GM19328 (cell line): ENCODE results near the gene SSTR5.
"Not testable (repeated sequence)": the region's sequence is repeated elsewhere in the genome, so short reads cannot be mapped to it uniquely, and the experiment has no call there.

Experiments used
- ATAC-seq: cut with Tn5 transposase; IDR thresholded peaks from one replicate; pipeline ENCODE4 v1.9.1; 2021; ENCODE audit warnings: mild to moderate bottlenecking, moderate library complexity; ENCODE audit not compliant: unreplicated experiment

SSTR5 gene

DNA sequence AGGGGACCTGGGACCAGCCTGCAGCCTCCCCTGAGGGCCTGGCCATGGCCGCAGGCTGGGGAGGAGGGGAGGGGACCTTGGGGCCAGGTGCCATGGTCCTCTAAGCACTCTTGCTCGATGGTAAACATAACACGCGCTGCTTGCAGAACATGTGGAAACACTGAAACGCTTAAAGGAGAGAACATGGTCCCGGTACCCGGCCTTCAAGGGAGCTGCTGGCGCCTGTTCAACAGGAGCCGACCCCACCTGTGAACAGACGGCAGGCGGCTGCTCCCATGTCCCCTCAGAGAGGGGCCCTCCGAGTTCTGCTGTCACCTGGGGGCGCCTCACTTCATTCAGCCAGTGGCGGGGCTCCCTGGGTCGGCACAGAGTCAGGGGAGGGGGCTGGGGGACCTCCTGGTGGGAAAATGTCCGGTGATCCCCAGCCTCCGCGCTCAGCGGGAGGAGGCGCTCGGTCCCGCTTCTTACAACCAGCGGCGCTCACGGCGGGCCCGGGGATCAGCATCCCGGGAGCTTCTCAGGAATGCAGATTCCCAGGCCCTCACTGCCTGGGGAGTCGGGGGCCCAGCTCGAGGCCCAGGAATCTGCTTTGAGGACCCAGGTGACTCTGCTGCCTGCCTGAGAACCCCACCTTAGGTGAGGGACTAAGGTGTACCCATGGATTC lies 854 bp upstream of the SSTR5 start:
- ATAC-seq: no peak

DNA sequence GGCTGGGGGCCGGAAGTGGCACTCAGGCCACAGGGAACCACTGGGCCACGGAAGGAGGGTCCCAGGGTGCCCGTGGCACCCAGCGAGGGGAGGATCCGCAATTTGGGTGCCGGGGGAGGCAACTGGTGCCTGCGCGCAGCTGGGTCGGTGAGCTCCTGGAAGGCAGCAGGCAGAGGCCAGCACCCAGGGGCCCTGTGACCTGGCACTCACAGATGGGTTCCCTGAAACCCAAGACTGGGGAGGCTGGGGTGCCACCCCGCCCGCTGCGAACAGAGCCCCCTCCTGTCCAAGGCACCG lies 663 bp downstream of the SSTR5 start:
- ATAC-seq: no peak

DNA sequence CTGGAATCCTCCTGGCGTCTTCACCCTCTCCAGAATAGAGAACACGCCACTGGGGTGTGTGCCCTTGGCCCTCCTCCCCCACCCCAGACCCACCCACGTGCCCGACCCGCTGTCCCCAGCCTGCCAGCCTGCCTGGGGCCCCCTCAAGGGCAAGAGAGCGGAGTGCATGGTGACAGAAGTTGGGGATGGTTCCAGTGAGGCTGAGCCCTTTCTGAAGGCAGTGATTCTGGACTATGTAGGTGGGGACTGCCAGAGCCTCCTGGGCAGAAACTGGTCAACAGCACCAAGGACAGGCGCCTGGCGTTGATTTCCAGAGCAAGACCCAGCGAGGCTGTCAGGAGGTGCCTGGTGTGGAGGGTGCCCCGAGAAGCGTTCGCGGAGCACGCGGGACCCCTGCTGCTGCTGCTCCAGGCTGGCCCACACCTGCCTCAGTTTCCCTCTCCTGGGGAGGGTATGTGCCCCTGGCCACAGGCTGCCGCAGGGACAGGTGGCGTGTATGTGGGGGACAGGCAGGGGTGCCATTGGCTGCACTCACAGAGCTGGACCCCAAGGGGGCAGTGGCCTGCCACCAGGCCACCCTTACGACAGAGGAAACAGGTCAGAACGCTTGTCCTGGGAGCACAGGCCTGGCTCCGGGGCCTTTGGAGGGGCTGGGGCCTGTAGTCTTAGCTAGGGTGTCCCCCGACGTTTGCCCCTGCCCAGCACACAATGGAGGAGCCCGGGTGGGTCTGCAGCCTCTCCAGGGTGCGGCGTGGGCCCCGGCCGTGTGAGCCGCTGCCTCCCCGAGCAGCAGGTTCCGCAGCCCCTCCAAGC lies 1.2 kb downstream of the SSTR5 start:
- ATAC-seq: no peak

DNA sequence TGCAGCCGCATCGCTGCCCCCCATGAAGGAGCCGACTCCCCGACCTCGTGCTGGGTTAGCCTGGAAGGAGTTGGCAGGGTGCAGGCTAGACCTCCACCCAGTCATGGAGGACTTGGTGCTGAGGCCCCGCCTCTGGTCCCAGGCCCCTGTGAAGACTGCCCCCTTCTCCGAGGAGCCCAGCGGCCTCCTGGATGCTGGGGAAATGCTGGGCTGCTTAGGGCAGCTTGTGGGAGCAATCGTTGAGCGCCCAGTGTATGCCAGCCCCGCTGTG lies 1.8 kb downstream of the SSTR5 start:
- no peak for ATAC-seq

DNA sequence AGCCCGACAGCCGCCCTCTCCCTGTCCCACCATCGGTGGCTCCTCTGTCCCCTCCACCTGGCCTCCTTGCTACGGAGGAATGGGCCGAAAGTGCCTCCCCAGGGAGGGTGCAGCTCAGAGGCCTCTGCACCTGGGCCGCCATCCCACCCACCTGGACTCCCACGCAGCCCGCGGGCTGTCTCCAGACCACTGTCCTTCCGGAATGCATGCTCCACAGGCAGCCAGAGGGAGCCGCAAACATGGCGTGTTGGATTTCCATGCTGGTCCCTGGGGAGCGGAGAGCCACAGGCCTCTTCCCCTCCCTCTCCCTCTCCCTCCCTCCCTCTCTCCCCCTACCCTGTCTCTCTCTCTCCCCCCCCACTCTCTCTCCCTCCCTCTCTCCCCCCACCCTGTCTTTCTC lies 3.0 kb downstream of the SSTR5 start:
- no peak for ATAC-seq

DNA sequence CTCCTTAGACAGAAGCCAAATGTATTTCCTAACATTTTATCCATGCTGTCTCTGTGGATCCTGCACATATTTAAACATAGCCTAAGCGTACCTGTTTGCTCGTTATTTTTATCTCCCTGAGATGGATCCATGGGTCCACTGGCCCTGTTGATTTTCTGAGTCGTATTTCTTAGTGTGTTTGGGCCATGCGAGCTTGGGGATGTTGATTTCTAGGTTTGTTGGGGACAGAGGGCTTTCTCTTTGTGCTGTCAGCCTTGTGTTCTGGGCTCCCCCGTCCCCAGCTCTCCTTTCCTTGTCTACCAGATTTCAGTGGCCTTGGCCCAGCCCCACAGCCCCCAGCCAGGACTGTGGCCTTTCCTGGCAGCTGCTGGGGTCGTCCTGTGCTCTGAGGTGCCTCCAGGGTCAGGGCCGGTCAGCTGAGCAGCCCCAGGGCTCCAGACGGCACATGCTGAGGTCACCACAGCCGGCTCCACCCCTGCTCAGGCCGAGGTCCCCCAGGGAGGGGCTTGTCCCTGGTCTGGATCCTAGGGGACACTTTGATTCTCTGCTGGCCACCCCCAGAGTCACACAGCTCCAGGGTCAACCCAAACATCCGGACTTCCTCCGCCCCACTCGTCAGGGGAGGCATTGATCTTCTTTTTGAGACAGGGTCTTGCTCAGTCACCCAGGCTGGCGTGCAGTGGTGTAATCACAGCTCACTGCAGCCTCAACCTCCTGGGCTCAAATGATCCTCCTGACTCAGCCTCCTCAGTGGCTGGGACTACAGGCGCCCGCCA lies 4.4 kb downstream of the SSTR5 start:
- ATAC-seq: no peak

DNA sequence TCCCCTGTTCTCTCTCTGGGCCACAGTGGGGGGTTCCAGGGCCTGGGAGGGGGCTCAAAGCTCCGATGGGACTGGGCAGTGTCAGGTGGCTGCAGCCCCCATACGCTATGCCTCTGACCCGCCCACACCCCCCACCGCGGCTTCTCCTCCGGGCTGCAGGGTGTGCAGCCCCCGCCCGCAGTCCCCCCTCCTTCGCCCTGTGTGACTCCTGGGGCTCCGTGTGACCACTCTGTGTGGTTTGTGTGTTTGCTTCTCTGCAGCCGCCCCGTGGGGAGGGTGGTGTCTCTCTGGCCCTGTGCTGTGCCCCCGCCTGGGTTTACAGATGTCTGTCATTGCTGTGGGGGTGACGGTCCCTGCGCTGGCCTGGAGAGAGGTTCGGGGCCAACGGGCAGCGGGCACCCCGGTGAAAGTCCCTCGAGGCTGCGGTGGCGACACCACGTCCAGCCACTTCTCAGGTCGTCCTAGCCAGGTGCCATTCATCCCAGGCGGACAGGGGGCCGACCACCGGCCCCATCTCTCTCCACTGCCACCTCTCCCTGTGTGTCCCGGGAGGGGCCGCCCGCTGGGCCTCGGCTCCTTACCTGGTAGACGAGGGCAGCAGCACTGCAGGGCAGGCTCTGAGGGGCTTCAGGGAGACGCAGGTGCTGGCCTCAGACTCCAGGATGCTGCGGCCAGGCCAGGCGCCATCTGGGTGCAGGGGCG lies 5.5 kb downstream of the SSTR5 start:
- no peak for ATAC-seq

DNA sequence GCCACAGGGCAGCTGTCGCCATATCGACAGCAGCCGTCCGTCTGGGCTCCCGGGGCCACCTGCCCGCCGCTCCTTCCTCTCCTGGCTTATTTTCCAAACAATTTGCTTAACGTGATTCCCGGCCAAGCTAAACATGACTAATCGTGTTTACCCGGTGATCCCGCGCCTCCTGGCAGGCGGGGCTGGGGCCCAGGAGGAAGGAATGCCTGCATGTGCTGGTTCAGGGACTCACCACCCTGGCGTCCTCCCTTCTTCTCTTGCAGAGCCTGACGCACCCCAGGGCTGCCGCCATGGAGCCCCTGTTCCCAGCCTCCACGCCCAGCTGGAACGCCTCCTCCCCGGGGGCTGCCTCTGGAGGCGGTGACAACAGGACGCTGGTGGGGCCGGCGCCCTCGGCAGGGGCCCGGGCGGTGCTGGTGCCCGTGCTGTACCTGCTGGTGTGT lies 6.1 kb downstream of the SSTR5 start:
- no peak for ATAC-seq

DNA sequence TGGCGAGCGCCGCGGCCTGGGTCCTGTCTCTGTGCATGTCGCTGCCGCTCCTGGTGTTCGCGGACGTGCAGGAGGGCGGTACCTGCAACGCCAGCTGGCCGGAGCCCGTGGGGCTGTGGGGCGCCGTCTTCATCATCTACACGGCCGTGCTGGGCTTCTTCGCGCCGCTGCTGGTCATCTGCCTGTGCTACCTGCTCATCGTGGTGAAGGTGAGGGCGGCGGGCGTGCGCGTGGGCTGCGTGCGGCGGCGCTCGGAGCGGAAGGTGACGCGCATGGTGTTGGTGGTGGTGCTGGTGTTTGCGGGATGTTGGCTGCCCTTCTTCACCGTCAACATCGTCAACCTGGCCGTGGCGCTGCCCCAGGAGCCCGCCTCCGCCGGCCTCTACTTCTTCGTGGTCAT lies 6.8 kb downstream of the SSTR5 start:
- no peak for ATAC-seq

DNA sequence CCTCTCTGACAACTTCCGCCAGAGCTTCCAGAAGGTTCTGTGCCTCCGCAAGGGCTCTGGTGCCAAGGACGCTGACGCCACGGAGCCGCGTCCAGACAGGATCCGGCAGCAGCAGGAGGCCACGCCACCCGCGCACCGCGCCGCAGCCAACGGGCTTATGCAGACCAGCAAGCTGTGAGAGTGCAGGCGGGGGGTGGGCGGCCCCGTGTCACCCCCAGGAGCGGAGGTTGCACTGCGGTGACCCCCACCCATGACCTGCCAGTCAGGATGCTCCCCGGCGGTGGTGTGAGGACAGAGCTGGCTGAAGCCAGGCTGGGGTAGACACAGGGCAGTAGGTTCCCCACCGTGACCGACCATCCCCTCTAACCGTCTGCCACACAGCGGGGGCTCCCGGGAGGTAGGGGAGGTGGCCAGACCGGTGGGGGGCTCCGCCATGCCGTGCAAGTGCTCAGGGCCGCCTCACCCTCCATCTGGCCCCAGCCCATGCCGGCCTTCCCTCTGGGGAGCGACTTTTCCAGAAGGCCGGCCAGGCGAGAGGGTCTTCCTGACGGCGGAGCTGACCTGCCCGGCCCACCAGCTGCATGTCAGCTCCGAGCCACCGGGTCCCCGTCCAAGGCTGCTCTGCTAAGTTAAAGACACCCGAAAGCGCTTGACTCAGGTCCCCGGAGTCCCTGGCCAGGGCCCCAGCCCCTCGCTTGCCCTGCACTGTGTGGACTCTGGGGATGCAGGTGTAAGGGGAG lies 7.4 kb downstream of the SSTR5 start:
- ATAC-seq: no peak

DNA sequence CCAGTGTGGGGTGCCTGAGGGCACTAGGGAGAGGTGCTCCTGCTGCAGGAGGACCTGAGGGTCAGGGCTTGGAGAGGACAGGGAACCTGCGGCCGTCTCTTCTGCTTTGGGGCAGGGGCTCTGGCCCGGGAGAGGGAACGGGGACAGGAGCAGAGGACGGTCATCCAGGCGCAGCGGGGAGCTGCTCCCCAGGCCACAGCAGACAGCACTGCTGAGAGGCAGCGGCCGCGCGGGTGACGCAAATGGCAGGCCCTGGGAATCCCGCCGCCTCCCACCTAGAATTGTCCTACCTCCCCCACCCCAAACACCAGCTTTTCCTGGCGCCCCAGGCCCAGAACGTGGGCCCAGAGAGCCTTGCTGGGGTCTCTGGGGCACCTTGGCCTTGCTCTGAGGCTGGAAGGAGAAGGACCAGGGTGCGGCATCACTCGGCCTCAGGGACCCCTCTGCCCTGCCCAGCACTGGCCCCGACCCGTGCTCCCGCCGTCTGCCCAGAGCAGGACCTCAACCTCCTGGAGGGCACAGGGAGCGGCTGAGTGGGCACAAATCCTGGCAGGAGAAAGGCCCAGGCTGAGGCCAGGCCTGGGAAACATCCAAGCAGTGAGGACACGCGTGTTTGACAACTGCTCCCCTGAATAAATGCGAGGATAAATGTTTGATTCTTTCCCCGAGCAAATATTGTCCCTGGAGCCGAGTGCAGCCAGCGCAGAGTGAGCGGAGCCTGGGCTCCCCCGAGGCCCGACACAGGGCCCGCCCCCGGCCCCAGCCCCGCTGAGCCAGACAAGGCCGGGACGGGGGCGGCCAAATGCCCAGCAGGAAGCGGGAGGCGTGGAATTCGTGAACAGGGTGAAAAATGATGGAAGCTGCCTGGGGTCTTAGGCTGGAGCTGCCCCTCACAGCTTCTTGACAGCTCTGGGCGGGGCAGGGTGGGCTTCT lies 8.5 kb downstream of the SSTR5 start:
- no peak for ATAC-seq

DNA sequence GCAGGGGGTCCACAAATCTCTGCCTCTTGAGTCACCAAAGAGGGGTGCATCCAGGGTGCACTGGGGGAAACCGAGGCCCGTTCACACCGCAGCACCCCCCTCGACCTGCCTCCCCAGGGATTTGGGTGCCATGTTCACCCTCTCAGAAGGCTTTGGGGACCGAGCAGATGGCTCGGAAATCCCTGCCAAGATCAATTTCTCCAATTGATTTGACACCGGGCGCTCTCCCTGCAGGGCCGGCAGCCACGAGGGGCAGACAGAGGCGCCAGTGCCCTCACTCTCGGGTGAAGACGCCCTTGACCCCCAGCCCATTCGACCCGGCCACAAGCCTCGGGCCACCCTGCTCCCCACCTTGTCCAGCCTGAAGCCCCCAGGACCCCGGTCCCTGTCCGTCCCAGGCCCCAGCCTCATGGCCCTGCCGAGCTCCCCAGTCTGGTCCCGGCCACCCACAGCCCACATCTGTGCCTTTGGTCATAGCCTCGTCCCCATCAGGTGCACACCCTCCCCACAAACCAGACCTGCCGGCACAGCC lies 9.3 kb downstream of the SSTR5 start:
- ATAC-seq: no peak

DNA sequence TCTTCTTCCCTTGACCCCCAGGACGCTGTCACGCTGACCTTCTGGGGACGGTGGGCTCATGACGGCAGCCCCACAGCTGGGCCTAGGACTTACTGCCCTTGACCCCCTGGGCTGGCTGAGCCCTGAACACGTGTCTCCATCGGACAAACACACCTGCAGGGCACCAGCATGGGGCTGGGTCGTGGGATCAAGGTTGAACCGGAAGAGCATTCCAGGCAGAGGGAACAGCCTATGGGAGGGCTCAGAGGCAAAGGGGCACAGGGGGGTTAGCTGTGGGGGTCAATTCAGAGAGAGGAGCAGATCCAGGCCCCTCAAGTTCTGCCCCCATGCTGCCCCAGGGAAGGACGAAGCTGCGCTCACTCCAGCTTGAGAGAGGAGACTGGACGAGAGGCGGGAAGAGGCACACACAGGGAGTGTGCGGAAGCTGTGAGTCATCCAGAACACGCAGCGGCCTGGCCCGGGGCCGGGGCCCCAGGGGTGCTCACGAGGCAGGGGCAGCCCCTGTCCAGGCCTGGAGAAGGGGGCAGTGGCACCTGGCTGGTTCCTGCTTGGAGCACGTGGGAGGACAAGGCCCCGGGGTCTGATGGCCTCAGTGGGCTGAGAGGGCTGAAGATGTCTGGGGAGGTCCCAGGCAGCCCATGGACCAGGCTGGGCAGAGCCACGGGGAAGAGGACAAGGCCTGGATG lies 9.9 kb downstream of the SSTR5 start:
- no peak for ATAC-seq

DNA sequence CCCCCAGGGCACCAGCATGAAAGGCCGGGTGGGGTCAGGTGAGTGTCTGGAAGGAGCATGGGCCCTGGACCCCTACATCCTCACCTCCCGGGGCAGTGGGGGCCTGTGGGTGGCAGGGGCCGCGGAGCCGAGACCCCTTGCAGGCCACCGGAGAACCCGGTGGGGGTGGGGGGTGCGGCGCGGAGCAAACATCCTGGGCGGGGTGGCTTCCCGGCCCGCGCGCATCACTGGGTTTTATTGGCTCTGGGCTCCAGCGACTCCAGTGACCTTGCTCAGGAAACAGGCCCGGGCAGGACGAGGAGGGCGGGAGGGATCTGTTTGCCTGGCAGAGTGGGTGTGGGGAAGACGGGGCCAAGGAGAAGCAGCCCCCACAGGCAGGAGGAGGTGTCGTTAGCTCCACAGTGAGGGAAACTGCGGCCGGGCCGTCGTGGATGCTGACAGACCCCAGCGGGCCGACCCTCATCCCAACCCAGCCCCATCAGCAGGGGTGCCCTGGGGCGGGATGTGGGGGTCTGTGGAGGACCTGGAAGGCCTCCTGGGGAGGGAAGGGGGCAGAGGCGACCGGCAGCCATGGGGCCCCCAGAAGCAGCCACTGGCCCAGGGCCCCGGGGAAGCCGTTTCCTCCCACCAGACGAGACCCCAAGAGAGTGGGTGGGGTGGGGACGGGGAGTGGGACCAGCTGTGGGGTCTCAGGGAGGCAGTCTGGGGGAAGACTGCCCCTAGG lies 10.6 kb downstream of the SSTR5 start:
- no peak for ATAC-seq

DNA sequence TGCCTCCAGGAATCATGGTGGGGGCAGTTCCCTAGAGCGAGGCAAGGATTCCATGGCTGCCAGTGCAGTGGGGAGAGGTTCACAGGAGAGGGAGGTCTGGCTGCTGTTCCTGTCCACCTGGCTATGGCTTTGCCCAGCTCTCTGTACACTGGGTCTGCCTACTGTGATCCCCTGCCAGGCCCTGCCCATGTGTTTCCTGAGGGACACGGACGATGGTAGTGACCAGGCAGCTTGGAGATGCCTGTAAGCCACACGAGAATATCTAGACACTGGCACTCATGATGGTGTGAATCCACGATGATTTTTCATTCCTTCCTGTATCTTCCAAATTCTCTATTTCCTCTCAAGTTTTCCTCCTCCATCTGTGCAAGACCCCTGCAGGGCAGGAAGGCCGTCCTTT lies 12.4 kb downstream of the SSTR5 start:
- no peak for ATAC-seq

DNA sequence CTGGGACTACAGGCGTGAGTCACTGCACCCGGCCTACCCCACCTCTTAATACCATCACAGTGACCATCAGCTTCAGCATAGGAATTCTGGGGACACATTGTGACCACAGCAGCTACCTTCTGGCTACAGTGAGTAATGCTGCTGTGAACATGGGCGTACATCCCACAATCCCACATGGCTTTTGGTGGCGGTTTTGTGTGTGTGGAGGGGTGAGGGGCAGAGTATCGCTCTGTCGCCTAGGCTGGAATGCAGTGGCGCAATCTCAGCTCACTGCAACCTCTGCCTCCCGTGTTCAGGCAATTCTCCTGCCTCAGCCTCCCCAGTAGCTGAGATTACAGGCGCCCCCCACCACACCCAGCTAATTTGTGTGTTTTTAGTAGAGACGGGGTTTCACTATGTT lies 13.9 kb downstream of the SSTR5 start:
- not testable (repeated sequence) for ATAC-seq

DNA sequence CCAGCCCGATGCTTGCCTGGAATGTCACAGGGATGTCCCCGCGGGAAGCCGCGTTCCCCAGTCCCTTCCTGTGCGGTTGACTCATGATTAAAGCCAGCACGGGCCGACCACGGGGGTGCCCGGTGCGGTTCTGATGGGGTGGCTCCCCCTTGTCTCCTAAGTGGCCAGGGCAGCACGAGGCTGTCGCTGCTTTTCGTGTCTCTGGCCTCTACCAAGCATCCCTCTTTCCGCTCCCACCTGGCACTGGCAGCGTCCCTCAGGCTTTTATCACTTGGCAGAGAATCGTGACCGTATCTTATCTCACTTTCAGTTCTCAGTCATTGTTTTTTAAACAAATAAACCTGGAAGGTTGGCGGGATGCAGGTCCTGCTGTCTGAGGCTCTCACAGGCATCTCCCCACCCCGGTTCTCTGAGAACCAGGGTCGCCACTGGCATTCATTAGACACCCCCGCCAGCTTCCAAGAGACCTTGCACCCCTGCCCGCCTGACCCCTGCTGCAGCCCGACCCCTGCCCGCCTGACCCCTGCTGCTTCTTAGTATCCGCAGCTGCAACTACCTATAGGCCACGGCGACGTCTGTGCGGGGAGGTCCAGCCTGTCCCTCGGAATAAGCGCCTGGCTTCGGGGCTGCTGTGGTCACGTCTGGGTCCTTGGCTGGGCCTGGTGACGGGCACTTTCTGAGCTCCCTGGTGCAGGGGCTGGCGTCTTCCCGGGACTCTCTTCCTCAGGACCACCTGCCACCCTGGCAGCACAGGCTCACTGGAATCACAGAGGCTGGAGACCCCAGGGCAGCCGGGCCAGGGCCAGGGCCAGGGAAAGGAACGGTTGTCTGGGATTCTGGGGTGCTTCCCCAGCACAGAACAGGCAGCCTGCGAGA lies 16.0 kb downstream of the SSTR5 start:
- ATAC-seq: no peak
